H9 (cell line): ENCODE results near the gene CHSY1. TPM values are rescaled to one million over a fixed set of nuclear protein-coding genes. Genes with fewer than 3 reads are reported as not detected.

Experiments used
- DNase-seq: peaks from one replicate; pipeline ENCODE4 v3.0.0-alpha.2; 2017
- H2AFZ ChIP-seq: one replicate; pipeline ENCODE4 v1.6.1; 2013; ENCODE audit warnings: mild to moderate bottlenecking, low read length, control low read depth, moderate library complexity
- H2AK5ac ChIP-seq: 2 replicates; pipeline ENCODE4 v1.6.1; 2013; ENCODE audit warnings: low read length, control low read depth, mixed read lengths; ENCODE audit not compliant: insufficient read length
- H2BK120ac ChIP-seq: one replicate; pipeline ENCODE4 v1.6.1; 2013; ENCODE audit warnings: low read depth, mild to moderate bottlenecking, low read length, control low read depth, inconsistent platforms; ENCODE audit not compliant: poor library complexity, severe bottlenecking
- H2BK12ac ChIP-seq: 2 replicates; pipeline ENCODE4 v1.6.1; 2013; ENCODE audit warnings: low read length, control low read depth, mixed read lengths, low read depth; ENCODE audit not compliant: insufficient read length
- H2BK15ac ChIP-seq: 2 replicates; pipeline ENCODE4 v1.6.1; 2013; ENCODE audit warnings: low read depth, low read length, control low read depth
- H2BK20ac ChIP-seq: one replicate; pipeline ENCODE4 v1.6.1; 2013; ENCODE audit warnings: low read depth, mild to moderate bottlenecking, low read length, control low read depth, inconsistent platforms; ENCODE audit not compliant: poor library complexity, severe bottlenecking
- H2BK5ac ChIP-seq: 2 replicates; pipeline ENCODE4 v1.6.1; 2013; ENCODE audit warnings: low read length, control low read depth, mixed read lengths; ENCODE audit not compliant: insufficient read length
- H3K14ac ChIP-seq: 2 replicates; pipeline ENCODE4 v1.6.1; 2013; ENCODE audit warnings: low read length, control low read depth; ENCODE audit not compliant: insufficient read depth
- H3K18ac ChIP-seq: 2 replicates; pipeline ENCODE4 v1.6.1; 2013; ENCODE audit warnings: low read depth, mild to moderate bottlenecking, mixed read lengths, low read length, control low read depth; ENCODE audit not compliant: insufficient read length
- H3K23ac ChIP-seq: 2 replicates; pipeline ENCODE4 v1.6.1; 2013; ENCODE audit warnings: low read length, control low read depth, mixed read lengths, low read depth; ENCODE audit not compliant: insufficient read length
- H3K23me2 ChIP-seq: 2 replicates; pipeline ENCODE4 v1.6.1; 2013; ENCODE audit warnings: low read depth, mild to moderate bottlenecking, mixed read lengths, low read length, control low read depth; ENCODE audit not compliant: insufficient read length, poor library complexity, severe bottlenecking
- H3K27ac ChIP-seq: 2 replicates; pipeline ENCODE4 v1.5.1; 2013; ENCODE audit warnings: low read length, control low read depth, mixed read lengths, low read depth; ENCODE audit not compliant: insufficient read length
- H3K27me3 ChIP-seq: 2 replicates; pipeline ENCODE4 v1.6.1; 2013; ENCODE audit warnings: low read length, control low read depth, inconsistent platforms; ENCODE audit not compliant: insufficient read depth
- H3K4ac ChIP-seq: 2 replicates; pipeline ENCODE4 v1.6.1; 2013; ENCODE audit warnings: low read depth, mild to moderate bottlenecking, control low read depth, inconsistent platforms, low read length, moderate library complexity
- H3K4me1 ChIP-seq: 2 replicates; pipeline ENCODE4 v1.6.1; 2013; ENCODE audit warnings: low read length, control low read depth, inconsistent platforms; ENCODE audit not compliant: insufficient read depth
- H3K4me2 ChIP-seq: 2 replicates; pipeline ENCODE4 v1.6.1; 2013; ENCODE audit warnings: low read length, control low read depth, mixed read lengths; ENCODE audit not compliant: insufficient read length, insufficient read depth
- H3K56ac ChIP-seq: 2 replicates; pipeline ENCODE4 v1.6.1; 2013; ENCODE audit warnings: low read depth, mild to moderate bottlenecking, mixed read lengths, low read length, control low read depth; ENCODE audit not compliant: insufficient read length
- H3K79me1 ChIP-seq: 2 replicates; pipeline ENCODE4 v1.6.1; 2013; ENCODE audit warnings: low read depth, mild to moderate bottlenecking, moderate library complexity, low read length, control low read depth, inconsistent platforms; ENCODE audit not compliant: insufficient read depth, poor library complexity, severe bottlenecking
- H3K79me2 ChIP-seq: 2 replicates; pipeline ENCODE4 v1.6.1; 2013; ENCODE audit warnings: low read length, control low read depth, inconsistent platforms; ENCODE audit not compliant: insufficient read depth
- H3K9ac ChIP-seq: 2 replicates; pipeline ENCODE4 v1.6.1; 2013; ENCODE audit warnings: low read length, control low read depth, mixed read lengths; ENCODE audit not compliant: insufficient read length; ENCODE audit errors: extremely low read depth
- H3K9me3 ChIP-seq: one replicate; pipeline ENCODE4 v1.6.1; 2013; ENCODE audit warnings: low read depth, low read length, inconsistent platforms; ENCODE audit not compliant: control insufficient read depth
- H3T11ph ChIP-seq: one replicate; pipeline ENCODE4 v1.6.1; 2013; ENCODE audit warnings: mild to moderate bottlenecking, low read length, control low read depth, inconsistent platforms
- H4K20me1 ChIP-seq: one replicate; pipeline ENCODE4 v1.6.1; 2013; ENCODE audit not compliant: control insufficient read depth, insufficient read length, insufficient read depth
- H4K5ac ChIP-seq: 2 replicates; pipeline ENCODE4 v1.6.1; 2013; ENCODE audit warnings: low read depth, mild to moderate bottlenecking, mixed read lengths, low read length, control low read depth; ENCODE audit not compliant: insufficient read length
- H4K8ac ChIP-seq: replicated peaks from 2 replicates; pipeline ENCODE4 v1.6.1; 2013; ENCODE audit warnings: low read length, control low read depth, mixed read lengths, low read depth; ENCODE audit not compliant: insufficient read length
- H4K91ac ChIP-seq: 2 replicates; pipeline ENCODE4 v1.6.1; 2013; ENCODE audit warnings: low read depth, mild to moderate bottlenecking, moderate library complexity, mixed read lengths, low read length, control low read depth; ENCODE audit not compliant: insufficient read length
- H3K27ac Mint-ChIP-seq, 3 experiments: 2 replicates in 2 of 3; 3 replicates in 1 of 3; pipeline ENCODE4 v1.8.0; 2020 to 2021; ENCODE audit warnings: mixed read lengths in 3 of 3, mild to moderate bottlenecking in 1 of 3, moderate library complexity in 1 of 3
- H3K27me3 Mint-ChIP-seq: 2 replicates; pipeline ENCODE4 v1.8.0; 2021; ENCODE audit warnings: low read depth, mild to moderate bottlenecking, moderate library complexity, mixed read lengths
- H3K36me3 Mint-ChIP-seq, 3 experiments: 2 replicates in 2 of 3; 3 replicates in 1 of 3; pipeline ENCODE4 v1.8.0; 2020 to 2021; ENCODE audit warnings: low read depth in 3 of 3, mixed read lengths in 3 of 3; ENCODE audit not compliant: insufficient read depth in 1 of 3
- H3K4me1 Mint-ChIP-seq, 2 experiments: 2 replicates each; pipeline ENCODE4 v1.8.0; 2020; ENCODE audit warnings: mixed read lengths in 2 of 2
- H3K4me3 Mint-ChIP-seq, 2 experiments: 2 replicates in 1 of 2; 3 replicates in 1 of 2; pipeline ENCODE4 v1.8.0; 2020 to 2021; ENCODE audit warnings: mild to moderate bottlenecking in 2 of 2, mixed read lengths in 2 of 2, moderate library complexity in 1 of 2
- H3K9me3 Mint-ChIP-seq, 2 experiments: 2 replicates in 1 of 2; 3 replicates in 1 of 2; pipeline ENCODE4 v1.8.0; 2020; ENCODE audit warnings: mild to moderate bottlenecking in 2 of 2, mixed read lengths in 2 of 2, moderate library complexity in 1 of 2
- CTCF ChIP-seq: fragments of 200-600 bp; sonication (generic); conservative IDR thresholded peaks from 3 replicates; pipeline ENCODE4 v1.8.0; 2021; ENCODE audit warnings: antibody characterized with exemption, mild to moderate bottlenecking
- WGBS: extraction: QIAGEN DNeasy Blood & Tissue Kit; methylation state at CpG from one replicate; pipeline ENCODE4 v1.1.7; 2013; ENCODE audit warnings: missing lambda C conversion rate, low lambda C conversion rate, mixed read lengths; ENCODE audit not compliant: insufficient read length; ENCODE audit errors: extremely low coverage; 5-methylcytosine and 5-hydroxymethylcytosine counted together
- total RNA-seq: library from RNA; stranded (reverse); gene quantifications from 2 replicates; pipeline ENCODE4 v1.2.1, GENCODE V29; 2021

CHSY1 gene
- total RNA-seq, 1 experiment from 2014 or later: 68.3 TPM

GRCh38 chr15:101183931-101184305 lies 67.9 kb downstream of the CHSY1 start:
- no peak overlapping the region for H2AFZ ChIP-seq
- peaks cover 13% of the 10 kb centered on the region for H3K79me1 ChIP-seq
- H3K4me2 ChIP-seq: no peak overlapping the region
- no peak overlapping the region; a peak in 1 of 7 replicates for H3K27ac Mint-ChIP-seq
- TF ChIP-seq CTCF: no peak
- no peak overlapping the region for H3K18ac ChIP-seq
- no peak overlapping the region for H3K23ac ChIP-seq
- H3K27me3 Mint-ChIP-seq: no peaks in the 10 kb centered on the region
- H3K36me3 Mint-ChIP-seq: peaks cover 3 to 24% (median 10%) of the 10 kb centered on the region in 3 experiments; a peak in 6 of 7 replicates
- no peak overlapping the region for H3K4me3 Mint-ChIP-seq
- no peak overlapping the region for H3T11ph ChIP-seq
- H2BK15ac ChIP-seq: no peak overlapping the region
- H3K4ac ChIP-seq: no peak overlapping the region
- no peaks in the 10 kb centered on the region for H3K9me3 ChIP-seq
- H3K27me3 ChIP-seq: no peaks in the 10 kb centered on the region
- H3K23me2 ChIP-seq: no peaks in the 10 kb centered on the region
- no peaks in the 10 kb centered on the region for H4K20me1 ChIP-seq
- peaks cover 8% of the 10 kb centered on the region; the same call in 1 of the 2 replicates for H3K4me1 ChIP-seq
- peaks cover 26 to 29% of the 10 kb centered on the region in 2 experiments for H3K4me1 Mint-ChIP-seq
- no peak overlapping the region for H4K8ac ChIP-seq
- no peak overlapping the region for H3K14ac ChIP-seq
- no peak overlapping the region for H2BK12ac ChIP-seq
- WGBS: no CpG with 5 or more reads among the region's 5 CpGs
- H3K56ac ChIP-seq: no peak overlapping the region
- peaks cover 16% of the 10 kb centered on the region; the same call in 1 of the 2 replicates for H3K79me2 ChIP-seq
- no peak overlapping the region for H4K5ac ChIP-seq
- DNase-seq: no peak
- H4K91ac ChIP-seq: no peak overlapping the region
- no peak overlapping the region for H3K9ac ChIP-seq
- no peak overlapping the region for H2BK20ac ChIP-seq
- no peak overlapping the region for H3K27ac ChIP-seq
- H2AK5ac ChIP-seq: no peak overlapping the region
- H2BK5ac ChIP-seq: no peak overlapping the region
- H3K9me3 Mint-ChIP-seq: no peaks in the 10 kb centered on the region
- no peak overlapping the region for H2BK120ac ChIP-seq
